ENCODE results near the gene PNMA8C.

PNMA8C gene

DNA sequence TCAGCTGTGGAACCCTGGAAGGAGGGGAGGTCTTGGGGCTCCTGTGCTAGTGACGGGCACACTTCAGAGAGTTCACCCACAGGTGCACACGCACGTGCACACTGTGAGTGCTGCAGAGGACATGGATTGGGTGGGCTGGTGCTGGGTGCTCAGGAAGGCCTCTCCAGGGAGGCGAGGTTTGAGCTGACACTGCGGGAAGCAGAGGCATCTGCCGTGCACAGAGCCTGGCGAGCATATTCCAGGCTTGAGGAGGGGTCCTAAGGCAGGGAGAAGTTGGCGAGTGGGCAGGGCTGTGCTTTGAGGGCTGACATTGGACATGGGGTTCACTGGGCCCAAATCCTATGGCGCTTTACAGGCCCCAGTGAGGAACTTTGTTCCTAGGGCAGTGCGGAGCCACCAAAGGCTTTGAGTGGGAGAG is 41.0 kb downstream of the PNMA8C start:
- ATAC-seq: no peak
- TF ChIP-seq, protein P1, sequence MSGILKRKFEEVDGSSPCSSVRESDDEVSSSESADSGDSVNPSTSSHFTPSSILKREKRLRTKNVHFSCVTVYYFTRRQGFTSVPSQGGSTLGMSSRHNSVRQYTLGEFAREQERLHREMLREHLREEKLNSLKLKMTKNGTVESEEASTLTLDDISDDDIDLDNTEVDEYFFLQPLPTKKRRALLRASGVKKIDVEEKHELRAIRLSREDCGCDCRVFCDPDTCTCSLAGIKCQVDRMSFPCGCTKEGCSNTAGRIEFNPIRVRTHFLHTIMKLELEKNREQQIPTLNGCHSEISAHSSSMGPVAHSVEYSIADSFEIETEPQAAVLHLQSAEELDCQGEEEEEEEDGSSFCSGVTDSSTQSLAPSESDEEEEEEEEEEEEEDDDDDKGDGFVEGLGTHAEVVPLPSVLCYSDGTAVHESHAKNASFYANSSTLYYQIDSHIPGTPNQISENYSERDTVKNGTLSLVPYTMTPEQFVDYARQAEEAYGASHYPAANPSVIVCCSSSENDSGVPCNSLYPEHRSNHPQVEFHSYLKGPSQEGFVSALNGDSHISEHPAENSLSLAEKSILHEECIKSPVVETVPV (CRISPR knock-in tag; IDR thresholded peaks at IDR 0.05): no peak
- TF ChIP-seq CSDC2 (CRISPR knock-in tag; IDR thresholded peaks at IDR 0.05): no peak
- TF ChIP-seq ISL1 (CRISPR knock-in tag; IDR thresholded peaks at IDR 0.05): no peak
- no peak for TF ChIP-seq OSR1 (CRISPR knock-in tag; IDR thresholded peaks at IDR 0.05)
- TF ChIP-seq, protein P2, sequence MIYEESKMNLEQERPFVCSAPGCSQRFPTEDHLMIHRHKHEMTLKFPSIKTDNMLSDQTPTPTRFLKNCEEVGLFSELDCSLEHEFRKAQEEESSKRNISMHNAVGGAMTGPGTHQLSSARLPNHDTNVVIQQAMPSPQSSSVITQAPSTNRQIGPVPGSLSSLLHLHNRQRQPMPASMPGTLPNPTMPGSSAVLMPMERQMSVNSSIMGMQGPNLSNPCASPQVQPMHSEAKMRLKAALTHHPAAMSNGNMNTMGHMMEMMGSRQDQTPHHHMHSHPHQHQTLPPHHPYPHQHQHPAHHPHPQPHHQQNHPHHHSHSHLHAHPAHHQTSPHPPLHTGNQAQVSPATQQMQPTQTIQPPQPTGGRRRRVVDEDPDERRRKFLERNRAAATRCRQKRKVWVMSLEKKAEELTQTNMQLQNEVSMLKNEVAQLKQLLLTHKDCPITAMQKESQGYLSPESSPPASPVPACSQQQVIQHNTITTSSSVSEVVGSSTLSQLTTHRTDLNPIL (CRISPR knock-in tag; IDR thresholded peaks at IDR 0.05; ENCODE audit: low read depth): no peak
- TF ChIP-seq PPARA (CRISPR knock-in tag; IDR thresholded peaks at IDR 0.05; ENCODE audit: borderline replicate concordance): no peak
- TF ChIP-seq ZNF8 (CRISPR knock-in tag; IDR thresholded peaks at IDR 0.05): no peak
- TF ChIP-seq, protein P3, sequence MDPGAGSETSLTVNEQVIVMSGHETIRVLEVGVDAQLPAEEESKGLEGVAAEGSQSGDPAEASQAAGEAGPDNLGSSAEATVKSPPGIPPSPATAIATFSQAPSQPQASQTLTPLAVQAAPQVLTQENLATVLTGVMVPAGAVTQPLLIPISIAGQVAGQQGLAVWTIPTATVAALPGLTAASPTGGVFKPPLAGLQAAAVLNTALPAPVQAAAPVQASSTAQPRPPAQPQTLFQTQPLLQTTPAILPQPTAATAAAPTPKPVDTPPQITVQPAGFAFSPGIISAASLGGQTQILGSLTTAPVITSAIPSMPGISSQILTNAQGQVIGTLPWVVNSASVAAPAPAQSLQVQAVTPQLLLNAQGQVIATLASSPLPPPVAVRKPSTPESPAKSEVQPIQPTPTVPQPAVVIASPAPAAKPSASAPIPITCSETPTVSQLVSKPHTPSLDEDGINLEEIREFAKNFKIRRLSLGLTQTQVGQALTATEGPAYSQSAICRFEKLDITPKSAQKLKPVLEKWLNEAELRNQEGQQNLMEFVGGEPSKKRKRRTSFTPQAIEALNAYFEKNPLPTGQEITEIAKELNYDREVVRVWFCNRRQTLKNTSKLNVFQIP (CRISPR knock-in tag; IDR thresholded peaks at IDR 0.05; ENCODE audit: borderline replicate concordance, low read depth): no peak
- TF ChIP-seq BACH2 (CRISPR knock-in tag; IDR thresholded peaks at IDR 0.05; ENCODE audit: borderline replicate concordance): no peak
- TF ChIP-seq, protein P4, sequence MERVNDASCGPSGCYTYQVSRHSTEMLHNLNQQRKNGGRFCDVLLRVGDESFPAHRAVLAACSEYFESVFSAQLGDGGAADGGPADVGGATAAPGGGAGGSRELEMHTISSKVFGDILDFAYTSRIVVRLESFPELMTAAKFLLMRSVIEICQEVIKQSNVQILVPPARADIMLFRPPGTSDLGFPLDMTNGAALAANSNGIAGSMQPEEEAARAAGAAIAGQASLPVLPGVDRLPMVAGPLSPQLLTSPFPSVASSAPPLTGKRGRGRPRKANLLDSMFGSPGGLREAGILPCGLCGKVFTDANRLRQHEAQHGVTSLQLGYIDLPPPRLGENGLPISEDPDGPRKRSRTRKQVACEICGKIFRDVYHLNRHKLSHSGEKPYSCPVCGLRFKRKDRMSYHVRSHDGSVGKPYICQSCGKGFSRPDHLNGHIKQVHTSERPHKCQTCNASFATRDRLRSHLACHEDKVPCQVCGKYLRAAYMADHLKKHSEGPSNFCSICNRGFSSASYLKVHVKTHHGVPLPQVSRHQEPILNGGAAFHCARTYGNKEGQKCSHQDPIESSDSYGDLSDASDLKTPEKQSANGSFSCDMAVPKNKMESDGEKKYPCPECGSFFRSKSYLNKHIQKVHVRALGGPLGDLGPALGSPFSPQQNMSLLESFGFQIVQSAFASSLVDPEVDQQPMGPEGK (CRISPR knock-in tag; IDR thresholded peaks at IDR 0.05; ENCODE audit: borderline replicate concordance): no peak
- no peak for TF ChIP-seq TOX (CRISPR knock-in tag; IDR thresholded peaks at IDR 0.05; ENCODE audit: borderline replicate concordance)
- TF ChIP-seq, protein P5, sequence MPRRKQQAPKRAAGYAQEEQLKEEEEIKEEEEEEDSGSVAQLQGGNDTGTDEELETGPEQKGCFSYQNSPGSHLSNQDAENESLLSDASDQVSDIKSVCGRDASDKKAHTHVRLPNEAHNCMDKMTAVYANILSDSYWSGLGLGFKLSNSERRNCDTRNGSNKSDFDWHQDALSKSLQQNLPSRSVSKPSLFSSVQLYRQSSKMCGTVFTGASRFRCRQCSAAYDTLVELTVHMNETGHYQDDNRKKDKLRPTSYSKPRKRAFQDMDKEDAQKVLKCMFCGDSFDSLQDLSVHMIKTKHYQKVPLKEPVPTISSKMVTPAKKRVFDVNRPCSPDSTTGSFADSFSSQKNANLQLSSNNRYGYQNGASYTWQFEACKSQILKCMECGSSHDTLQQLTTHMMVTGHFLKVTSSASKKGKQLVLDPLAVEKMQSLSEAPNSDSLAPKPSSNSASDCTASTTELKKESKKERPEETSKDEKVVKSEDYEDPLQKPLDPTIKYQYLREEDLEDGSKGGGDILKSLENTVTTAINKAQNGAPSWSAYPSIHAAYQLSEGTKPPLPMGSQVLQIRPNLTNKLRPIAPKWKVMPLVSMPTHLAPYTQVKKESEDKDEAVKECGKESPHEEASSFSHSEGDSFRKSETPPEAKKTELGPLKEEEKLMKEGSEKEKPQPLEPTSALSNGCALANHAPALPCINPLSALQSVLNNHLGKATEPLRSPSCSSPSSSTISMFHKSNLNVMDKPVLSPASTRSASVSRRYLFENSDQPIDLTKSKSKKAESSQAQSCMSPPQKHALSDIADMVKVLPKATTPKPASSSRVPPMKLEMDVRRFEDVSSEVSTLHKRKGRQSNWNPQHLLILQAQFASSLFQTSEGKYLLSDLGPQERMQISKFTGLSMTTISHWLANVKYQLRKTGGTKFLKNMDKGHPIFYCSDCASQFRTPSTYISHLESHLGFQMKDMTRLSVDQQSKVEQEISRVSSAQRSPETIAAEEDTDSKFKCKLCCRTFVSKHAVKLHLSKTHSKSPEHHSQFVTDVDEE (CRISPR knock-in tag; IDR thresholded peaks at IDR 0.05): no peak
- TF ChIP-seq ESRRG (CRISPR knock-in tag; IDR thresholded peaks at IDR 0.05): no peak
- no peak for TF ChIP-seq GLIS3 (CRISPR knock-in tag; IDR thresholded peaks at IDR 0.05)
- no peak for TF ChIP-seq RARB (CRISPR knock-in tag; IDR thresholded peaks at IDR 0.05)
- no peak for TF ChIP-seq SNAI2 (CRISPR knock-in tag; IDR thresholded peaks at IDR 0.05)
- TF ChIP-seq ARNTL (CRISPR knock-in tag; IDR thresholded peaks at IDR 0.05; ENCODE audit: borderline replicate concordance, low read depth): no peak

DNA sequence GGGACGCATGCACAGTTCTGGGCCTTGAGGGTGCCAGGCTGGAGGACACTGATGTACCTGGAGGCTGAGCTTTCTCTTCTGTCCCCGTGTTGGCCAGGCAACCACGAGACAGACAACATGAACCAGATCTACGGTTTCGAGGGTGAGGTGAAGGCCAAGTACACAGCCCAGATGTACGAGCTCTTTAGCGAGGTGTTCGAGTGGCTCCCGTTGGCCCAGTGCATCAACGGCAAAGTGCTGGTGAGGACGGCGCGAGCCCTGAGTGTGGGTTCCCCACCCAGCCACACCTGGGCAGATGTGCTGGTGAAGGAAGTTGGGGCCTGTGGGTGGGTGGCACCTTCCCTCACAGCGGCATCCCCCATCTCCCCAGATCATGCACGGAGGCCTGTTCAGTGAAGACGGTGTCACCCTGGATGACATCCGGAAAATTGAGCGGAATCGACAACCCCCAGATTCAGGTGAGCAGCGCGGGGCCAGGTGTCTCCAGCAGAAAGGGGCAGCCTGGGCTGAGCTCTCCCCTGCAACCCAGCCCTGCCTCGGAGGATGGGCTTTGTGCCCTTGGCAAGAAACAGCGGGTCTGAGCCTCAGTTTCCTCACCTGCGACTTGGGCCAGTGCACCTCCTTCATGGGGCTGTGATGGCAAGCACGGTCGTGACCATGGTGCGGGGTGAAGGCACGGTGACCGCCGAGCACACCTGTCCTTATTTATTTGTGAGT is 41.6 kb downstream of the PNMA8C start:
- ATAC-seq: no peak
- TF ChIP-seq BACH2 (CRISPR knock-in tag; IDR thresholded peaks at IDR 0.05; ENCODE audit: borderline replicate concordance) (no peak), TCF4 (CRISPR knock-in tag; IDR thresholded peaks at IDR 0.05; ENCODE audit: borderline replicate concordance) (no peak), TOX (CRISPR knock-in tag; IDR thresholded peaks at IDR 0.05; ENCODE audit: borderline replicate concordance) (no peak), PPARA (CRISPR knock-in tag; IDR thresholded peaks at IDR 0.05; ENCODE audit: borderline replicate concordance) (no peak), ISL1 (CRISPR knock-in tag; IDR thresholded peaks at IDR 0.05) (no peak), ZFP3 (CRISPR knock-in tag; IDR thresholded peaks at IDR 0.05) (no peak), ZC3H10 (CRISPR knock-in tag; IDR thresholded peaks at IDR 0.05) (no peak), ARNTL (CRISPR knock-in tag; IDR thresholded peaks at IDR 0.05; ENCODE audit: borderline replicate concordance, low read depth) (no peak), ZNF70 (CRISPR knock-in tag; IDR thresholded peaks at IDR 0.05) (no peak), ESRRG (CRISPR knock-in tag; IDR thresholded peaks at IDR 0.05) (no peak), ZNF8 (CRISPR knock-in tag; IDR thresholded peaks at IDR 0.05) (no peak), ZFP30 (CRISPR knock-in tag; IDR thresholded peaks at IDR 0.05) (no peak), ZNF565 (CRISPR knock-in tag; conservative IDR thresholded peaks at IDR 0.05; ENCODE audit: low read depth) (no peak), SNAI2 (CRISPR knock-in tag; IDR thresholded peaks at IDR 0.05) (no peak), OSR1 (CRISPR knock-in tag; IDR thresholded peaks at IDR 0.05) (no peak), RARB (CRISPR knock-in tag; IDR thresholded peaks at IDR 0.05) (no peak)
- TF ChIP-seq, protein P5 (CRISPR knock-in tag; IDR thresholded peaks at IDR 0.05): no peak
- TF ChIP-seq, protein P1 (CRISPR knock-in tag; IDR thresholded peaks at IDR 0.05): no peak

All from SK-N-SH treated with all-trans-retinoic acid at 6 μM for 48 hours (cell line).